ENCODE measurements around the gene CTCF.
"Not testable (repeated sequence)": the region's sequence is repeated elsewhere in the genome, so short reads cannot be mapped to it uniquely, and the experiment has no call there.

CTCF gene

GRCh38 chr16:67528870-67529581, 33.3 kb upstream of the CTCF start:
- no peak for TF ChIP-seq CTCF (conservative IDR thresholded peaks at IDR 0.05; ENCODE audit: control insufficient read depth, insufficient read depth, low read depth, low read length)
- DNase-seq (ENCODE audit: low read depth) = no peak
- H3K4me3 ChIP-seq (ENCODE audit: control insufficient read depth, low read depth, low read length) = peak overlapping the region; percentile 83

- TF ChIP-seq CTCF (conservative IDR thresholded peaks at IDR 0.05; ENCODE audit: control insufficient read depth, insufficient read depth, low read depth, low read length) = no peak
- peak overlapping the region; percentile 83 for H3K4me3 ChIP-seq (ENCODE audit: control insufficient read depth, low read depth, low read length)
- peak; percentile 36 for DNase-seq (ENCODE audit: low read depth)
These were observed 32.7 kb upstream of the CTCF start for GRCh38 chr16:67529582-67530012.

GRCh38 chr16:67530013-67530939, 32.0 kb upstream of the CTCF start:
- no peak for TF ChIP-seq CTCF (conservative IDR thresholded peaks at IDR 0.05; ENCODE audit: control insufficient read depth, insufficient read depth, low read depth, low read length)
- DNase-seq (ENCODE audit: low read depth) = peak; percentile 62
- H3K4me3 ChIP-seq (ENCODE audit: control insufficient read depth, low read depth, low read length) = peak overlapping the region; percentile 83

GRCh38 chr16:67531247-67531646, 31.1 kb upstream of the CTCF start:
- H3K4me3 ChIP-seq (ENCODE audit: control insufficient read depth, low read depth, low read length) = no peak overlapping the region
- no peak for TF ChIP-seq CTCF (conservative IDR thresholded peaks at IDR 0.05; ENCODE audit: control insufficient read depth, insufficient read depth, low read depth, low read length)
- DNase-seq (ENCODE audit: low read depth) = no peak

GRCh38 chr16:67533024-67533560, 29.2 kb upstream of the CTCF start:
- no peak for DNase-seq (ENCODE audit: low read depth)
- no peak for TF ChIP-seq CTCF (conservative IDR thresholded peaks at IDR 0.05; ENCODE audit: control insufficient read depth, insufficient read depth, low read depth, low read length)
- no peak overlapping the region for H3K4me3 ChIP-seq (ENCODE audit: control insufficient read depth, low read depth, low read length)

GRCh38 chr16:67533987-67534386, 28.3 kb upstream of the CTCF start:
- H3K4me3 ChIP-seq (ENCODE audit: control insufficient read depth, low read depth, low read length); DNase-seq (ENCODE audit: low read depth): not testable (repeated sequence)

- no peak for DNase-seq (ENCODE audit: low read depth)
- no peak overlapping the region for H3K4me3 ChIP-seq (ENCODE audit: control insufficient read depth, low read depth, low read length)
- no peak for TF ChIP-seq CTCF (conservative IDR thresholded peaks at IDR 0.05; ENCODE audit: control insufficient read depth, insufficient read depth, low read depth, low read length)
These were observed 27.9 kb upstream of the CTCF start for GRCh38 chr16:67534431-67534830.

Measured in fibroblast of mammary gland (primary cell).